Hepatocyte (in vitro differentiated cells): ENCODE measurements around the gene MTHFS.

Source experiments
- EZH2phosphoT487 ChIP-seq: fragments of 200-600 bp; sonication (generic); IDR thresholded peaks from one replicate; pipeline ENCODE4 v1.6.1; 2018; ENCODE audit warnings: antibody characterized with exemption, mild to moderate bottlenecking, low read depth, moderate library complexity; ENCODE audit not compliant: unreplicated experiment, severe bottlenecking
- TF ChIP-seq, protein P1 (sequence below): fragments of 200-600 bp; sonication (generic); IDR thresholded peaks from 2 replicates; pipeline ENCODE4 v1.5.1; 2016; ENCODE audit warnings: antibody characterized with exemption, mild to moderate bottlenecking; ENCODE audit not compliant: poor library complexity

DNA sequence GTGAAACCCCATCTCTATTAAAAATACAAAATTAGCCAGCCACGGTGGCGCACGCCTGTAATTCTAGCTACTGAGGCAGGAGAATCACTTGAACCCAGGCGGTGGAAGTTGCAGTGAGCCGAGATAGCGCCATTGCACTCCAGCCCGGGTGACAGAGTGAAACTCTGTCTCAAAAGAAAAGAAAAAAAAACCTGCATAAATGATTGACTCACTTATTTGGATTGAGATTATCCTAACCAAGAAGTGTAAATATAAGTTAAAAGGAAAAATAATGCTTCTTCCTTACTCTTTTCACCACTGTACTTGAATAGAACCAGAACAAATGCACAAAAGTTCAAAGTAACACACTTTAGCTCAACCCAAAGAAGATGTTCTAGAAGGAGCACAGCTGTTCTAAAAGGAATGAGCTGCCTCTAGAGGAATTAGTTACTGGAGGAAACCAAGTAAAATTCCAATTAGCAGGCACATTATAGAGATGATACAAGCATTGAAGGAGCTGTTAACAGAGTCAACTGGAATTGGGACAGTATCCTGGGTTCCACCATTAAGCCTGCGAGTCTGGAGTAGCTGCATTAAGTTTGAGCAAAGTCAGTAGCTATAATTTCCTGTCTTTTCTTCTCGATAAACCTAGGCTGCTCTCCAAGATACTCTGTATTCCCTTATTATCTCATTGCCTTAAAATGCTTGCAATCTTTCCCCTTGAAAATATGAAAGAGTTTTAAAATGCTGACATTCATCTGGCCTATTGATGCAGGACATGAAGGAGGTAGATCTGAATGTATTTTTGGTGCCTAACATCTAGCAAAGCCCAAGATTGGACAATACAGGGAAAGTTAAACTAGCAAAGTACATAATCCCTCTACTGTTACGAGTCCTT lies 9.5 kb downstream of the MTHFS start:
- TF ChIP-seq, protein P1, sequence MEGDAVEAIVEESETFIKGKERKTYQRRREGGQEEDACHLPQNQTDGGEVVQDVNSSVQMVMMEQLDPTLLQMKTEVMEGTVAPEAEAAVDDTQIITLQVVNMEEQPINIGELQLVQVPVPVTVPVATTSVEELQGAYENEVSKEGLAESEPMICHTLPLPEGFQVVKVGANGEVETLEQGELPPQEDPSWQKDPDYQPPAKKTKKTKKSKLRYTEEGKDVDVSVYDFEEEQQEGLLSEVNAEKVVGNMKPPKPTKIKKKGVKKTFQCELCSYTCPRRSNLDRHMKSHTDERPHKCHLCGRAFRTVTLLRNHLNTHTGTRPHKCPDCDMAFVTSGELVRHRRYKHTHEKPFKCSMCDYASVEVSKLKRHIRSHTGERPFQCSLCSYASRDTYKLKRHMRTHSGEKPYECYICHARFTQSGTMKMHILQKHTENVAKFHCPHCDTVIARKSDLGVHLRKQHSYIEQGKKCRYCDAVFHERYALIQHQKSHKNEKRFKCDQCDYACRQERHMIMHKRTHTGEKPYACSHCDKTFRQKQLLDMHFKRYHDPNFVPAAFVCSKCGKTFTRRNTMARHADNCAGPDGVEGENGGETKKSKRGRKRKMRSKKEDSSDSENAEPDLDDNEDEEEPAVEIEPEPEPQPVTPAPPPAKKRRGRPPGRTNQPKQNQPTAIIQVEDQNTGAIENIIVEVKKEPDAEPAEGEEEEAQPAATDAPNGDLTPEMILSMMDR, result no peak
- TF ChIP-seq EZH2phosphoT487, result no peak
